HG02571 (cell line): ENCODE data around the gene RNGTT.

ENCODE experiments used
- ATAC-seq: cut with Tn5 transposase; IDR thresholded peaks from one replicate; pipeline ENCODE4 v1.9.1; 2021; ENCODE audit warnings: mild to moderate bottlenecking, moderate library complexity; ENCODE audit not compliant: unreplicated experiment

Gene RNGTT

DNA sequence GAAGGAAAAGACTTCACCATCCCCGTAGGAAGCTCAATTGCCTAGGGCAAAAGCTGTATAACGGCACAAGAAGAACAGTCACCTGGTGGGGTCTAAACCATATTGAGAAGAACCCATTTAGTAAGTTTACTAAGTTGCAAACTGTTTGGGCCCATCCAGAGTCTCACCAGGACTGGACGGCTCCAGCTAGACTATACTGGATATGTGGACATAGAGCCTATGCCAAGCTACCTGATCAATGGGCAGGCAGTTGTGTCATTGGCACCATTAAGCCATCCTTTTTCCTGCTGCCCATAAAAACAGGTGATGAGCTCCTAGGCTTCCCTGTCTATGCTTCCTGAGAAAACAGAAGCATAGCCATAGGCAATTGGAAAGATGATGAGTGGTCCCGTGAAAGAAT is 293.9 kb downstream of the RNGTT start:
- no peak for ATAC-seq

DNA sequence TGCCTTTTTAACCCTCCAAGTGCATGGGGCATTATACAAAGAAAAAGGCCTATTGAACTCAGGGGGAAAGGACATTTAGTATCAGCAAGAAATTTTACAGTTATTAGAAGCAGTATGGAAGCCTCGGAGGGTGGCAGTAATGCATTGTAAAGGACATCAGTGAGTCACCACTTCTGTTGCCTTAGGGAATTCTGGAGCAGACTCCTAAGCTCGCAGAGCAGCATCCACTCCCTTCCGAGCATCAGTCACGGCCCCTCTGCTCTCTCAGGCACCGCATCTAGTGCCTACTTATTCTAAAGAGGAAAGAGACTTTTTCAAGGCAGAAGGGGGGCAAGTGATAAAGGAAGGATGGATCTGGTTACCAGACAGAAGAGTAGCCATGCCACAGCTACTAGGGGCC is 296.5 kb downstream of the RNGTT start:
- no peak for ATAC-seq

DNA sequence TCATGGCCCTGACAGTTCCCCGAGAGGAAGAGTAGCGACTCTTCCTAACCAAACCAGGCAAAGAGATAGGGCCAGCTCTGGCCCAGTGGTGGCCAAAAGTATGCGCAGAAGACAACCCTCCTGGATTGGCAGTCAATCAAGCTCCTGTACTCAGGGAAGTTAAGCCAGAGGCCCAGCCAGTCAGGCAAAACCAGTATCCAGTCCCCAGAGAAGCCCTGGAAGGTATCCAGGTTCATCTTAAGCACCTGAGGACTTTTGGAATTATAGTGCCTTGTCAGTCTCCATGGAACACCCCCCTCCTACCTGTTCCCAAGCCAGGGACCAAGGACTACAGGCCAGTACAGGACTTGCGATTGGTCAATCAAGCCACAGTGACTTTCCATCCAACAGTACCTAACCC is 298.3 kb downstream of the RNGTT start:
- no peak for ATAC-seq

DNA sequence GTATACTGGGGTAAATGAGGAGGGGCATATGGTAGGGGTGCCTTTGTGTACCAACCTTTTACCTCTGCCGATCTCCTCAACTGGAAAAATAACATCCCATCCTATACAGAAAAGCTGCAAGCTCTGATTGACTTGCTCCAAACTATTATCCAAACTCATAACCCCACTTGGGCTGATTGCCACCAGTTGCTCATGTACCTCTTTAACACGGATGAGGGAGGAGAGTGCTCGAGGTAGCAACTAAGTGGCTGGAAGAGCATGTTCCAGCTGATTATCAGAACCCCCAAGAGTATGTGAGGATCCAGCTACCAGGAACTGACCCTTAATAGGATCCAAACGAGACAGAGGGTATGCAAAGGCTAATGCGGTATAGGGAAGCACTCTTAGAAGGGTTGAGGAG is 299.6 kb downstream of the RNGTT start:
- no peak for ATAC-seq

DNA sequence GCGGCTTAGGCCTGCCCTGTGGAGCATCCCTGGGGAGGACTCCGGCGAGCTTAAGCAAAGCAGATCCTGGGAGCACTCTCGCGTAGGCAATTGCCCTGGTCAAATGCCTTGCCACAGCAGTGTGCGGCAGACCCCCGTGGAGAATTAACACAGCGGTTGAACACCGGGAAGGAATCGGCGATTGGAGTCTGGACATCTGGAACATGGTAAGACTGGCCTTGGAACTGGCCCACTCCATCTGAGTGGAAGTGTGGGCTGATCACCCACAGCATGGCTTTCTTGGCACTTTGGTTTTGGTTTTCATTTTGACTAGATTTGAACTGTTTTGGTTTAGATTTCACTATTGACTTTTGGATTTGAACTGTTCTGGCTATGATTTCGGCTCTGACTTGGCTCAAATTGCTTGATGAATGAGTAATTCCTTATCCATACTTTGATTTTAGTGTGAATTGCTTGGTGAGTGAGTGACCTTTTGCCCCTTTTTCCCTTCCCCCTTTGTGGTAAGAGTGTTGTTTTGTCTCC is 300.7 kb downstream of the RNGTT start:
- peak; percentile 51 for ATAC-seq

DNA sequence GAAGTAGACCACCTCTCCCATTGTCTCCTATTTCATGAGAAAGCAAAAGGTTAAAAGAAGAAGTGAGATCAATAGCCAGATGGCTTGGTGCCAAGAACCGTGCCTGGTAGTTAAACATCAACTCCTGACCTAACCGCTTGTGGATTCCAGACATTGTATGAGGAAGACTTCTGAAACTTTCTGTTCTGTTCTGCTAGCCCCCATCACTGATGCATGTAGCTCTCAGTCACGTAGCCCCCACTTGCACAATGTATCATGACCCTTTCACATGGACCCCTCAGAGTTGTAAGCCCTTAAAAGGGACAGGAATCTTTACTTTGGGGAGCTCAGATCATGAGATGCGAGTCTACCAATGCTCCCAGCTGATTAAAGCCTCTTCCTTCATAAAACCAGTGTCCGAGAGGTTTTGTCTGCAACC is 301.2 kb downstream of the RNGTT start:
- peak; percentile 61 for ATAC-seq

DNA sequence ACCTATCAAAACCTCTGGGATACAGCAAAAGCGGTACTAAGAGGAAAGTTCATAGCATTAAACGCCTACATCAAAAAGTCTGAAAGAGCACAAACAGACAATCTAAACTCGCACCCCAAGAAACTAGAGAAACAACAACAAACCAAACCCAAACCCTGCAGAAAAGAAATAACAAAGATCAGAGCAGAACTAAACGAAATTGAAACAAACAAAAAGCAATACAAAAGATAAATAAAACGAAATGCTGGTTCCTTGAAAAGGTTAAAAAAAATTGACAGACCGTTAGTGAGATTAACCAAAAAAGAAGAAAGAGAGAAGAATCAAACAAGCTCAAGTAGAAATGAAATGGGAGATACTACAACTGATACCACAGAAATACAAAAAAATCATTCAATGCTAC is 302.3 kb downstream of the RNGTT start:
- no peak for ATAC-seq

DNA sequence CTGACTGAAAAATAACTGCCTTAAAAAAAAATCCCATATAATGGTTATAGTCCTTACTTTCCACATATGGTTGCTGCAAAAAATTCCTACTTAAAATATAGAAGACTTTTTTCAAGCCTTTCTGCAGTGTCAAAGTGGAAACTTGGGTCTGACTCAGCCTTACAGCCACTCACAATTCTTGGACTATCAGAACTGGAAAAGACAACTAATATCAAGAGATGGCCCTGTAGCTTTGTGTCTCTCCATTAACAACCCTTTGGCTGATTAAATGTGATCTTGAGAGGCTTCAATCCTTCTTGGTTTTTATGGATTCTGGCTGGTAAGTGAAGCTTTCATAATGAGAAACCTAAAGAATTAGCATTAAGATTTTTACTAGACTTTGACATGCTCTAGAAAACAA is 307.8 kb downstream of the RNGTT start:
- no peak for ATAC-seq

DNA sequence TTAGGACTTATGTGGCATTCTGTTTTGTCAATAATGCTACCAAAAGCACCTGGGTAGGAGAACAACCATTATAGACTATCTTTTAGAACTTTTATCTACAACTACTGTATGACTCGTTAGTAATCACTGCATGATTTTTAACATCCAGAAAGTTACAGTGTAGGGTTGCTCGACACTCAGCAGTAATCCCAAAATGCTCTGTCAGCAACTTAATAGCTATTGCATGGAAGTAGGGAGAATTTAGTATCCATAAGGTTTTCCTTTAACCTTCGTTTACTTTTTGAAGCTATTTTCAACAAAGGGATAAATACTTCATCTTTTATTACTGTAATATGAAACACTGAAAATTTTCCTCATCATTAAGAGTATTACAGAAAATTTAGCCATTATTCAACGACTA is 309.5 kb downstream of the RNGTT start:
- no peak for ATAC-seq

DNA sequence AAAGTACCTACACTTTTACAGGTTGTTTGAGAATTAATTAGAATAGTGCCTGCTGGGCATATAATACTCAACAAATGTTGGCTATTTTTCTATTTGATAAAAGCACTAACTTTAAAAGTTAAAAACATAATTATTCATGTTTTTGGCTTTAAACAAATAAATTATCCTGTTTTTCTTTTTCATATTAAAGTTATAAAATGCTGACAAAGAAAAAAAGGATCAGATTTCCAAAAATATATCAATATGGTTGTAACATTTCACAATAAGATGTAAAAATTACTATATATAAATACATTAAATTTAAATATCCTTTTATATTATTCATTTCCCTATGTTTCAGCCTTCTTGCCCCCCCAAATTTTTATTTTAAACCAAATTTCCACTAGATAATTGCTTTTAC is 312.0 kb downstream of the RNGTT start:
- ATAC-seq = no peak

DNA sequence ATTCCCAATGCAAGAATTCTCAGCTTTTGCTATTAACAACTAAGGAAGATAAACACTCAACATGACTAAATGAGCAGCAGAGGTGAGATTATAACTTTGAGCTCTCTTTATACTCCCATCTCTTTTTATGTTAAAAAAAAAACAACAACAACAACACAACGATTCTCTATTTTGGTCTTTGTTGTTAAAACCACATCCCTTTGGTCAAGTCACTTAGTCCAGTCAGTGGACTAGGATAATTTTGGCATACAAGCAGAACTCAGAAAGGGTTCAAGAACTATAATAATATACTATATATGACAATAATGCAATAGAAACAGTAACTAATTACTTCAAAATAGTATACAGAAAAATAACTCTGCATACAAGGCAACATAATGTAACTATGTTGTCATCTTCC is 312.4 kb downstream of the RNGTT start:
- ATAC-seq = no peak

DNA sequence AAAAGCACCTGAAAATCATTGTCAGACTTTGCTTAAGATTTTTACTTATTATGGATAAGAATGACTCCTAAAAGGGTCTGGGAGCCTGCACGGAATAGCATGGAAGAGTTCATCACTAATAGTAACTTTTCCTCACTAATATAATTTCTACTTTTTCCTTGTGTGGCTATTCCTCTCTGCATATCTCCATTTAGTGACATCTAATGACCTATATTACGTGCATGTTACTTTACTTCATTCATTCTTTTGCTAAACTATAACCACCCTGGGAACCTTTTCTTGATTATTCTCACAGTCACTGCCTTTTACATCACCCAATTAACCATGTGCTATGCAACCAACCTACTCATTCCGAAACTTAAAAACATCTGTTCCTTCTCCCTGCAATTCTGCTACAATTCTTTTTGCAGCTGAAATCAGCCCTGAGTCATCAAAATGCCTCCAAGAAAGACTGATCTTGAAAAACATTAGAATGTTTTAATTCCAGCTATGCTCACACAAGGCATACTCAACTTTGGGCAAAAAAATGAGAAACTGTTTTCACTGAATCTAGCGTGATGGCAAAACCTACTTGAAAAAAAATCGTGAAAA is 313.3 kb downstream of the RNGTT start:
- ATAC-seq = peak; percentile 92

DNA sequence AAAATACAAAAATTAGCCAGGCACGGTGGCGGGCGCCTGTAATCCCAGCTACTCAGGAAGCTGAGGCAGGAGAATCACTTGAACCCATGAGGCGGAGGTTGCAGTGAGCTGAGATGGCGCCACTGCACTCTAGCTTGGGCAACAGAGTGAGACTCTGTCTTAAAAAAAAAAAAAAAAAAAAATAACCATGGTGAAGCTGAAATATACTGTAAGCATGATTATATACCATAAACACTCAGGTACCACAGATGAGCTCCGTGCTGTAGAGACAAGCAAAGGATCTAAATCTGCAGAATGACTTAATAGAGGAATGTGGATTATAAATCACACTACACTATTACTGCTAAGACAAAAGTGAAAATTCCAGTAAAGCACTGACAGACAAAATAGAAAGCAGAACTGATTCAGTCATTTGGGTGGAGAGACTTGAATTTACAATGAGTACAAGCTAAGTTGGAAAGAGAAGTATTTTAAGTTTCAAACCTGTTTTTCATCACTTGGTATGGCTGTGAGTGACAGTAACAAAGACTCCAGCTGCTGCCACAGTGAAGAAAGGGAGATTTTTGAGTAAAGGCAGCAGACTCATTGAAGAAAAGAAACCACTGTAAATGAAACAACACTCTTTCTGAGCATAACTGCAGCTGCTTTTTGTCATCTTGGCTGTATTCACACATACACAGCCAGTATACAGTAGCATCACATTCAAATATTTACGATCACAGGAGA is 322.1 kb downstream of the RNGTT start:
- peak; percentile 98 for ATAC-seq

DNA sequence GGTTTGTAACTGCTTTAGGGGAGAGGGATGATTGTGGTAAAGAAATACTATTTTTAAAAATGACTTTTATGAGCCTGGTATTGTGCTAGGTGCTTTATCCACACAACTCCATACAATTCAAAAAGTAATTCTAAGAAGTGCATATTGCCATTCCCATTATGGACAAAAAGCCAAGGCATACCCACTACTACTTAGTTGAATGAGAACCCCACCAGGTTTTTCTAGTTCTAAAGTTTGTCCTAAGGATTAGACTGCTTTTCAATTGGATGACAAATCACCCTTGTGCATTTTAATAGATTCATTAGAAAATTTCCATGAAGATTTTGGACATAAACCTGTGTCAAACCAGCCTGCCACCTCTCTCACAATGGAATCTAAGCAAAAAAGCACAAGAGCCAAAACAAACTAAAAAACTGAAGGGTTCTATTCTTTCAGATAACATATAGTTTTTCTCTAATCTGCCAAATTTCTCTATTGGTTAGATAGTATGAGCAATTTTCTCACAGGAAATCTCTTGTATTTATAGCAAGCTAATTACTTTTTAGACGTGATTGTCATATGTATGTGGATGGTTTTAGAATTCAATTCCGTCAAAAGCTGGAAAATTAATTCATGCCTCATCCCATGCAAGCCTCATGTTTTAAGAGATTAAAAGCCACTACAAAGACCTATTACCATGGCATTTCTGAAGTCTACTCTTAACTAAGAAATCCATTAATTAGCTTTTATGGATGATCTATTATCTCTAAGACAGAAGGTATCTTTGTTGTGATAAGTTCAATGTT is 325.5 kb downstream of the RNGTT start:
- no peak for ATAC-seq

DNA sequence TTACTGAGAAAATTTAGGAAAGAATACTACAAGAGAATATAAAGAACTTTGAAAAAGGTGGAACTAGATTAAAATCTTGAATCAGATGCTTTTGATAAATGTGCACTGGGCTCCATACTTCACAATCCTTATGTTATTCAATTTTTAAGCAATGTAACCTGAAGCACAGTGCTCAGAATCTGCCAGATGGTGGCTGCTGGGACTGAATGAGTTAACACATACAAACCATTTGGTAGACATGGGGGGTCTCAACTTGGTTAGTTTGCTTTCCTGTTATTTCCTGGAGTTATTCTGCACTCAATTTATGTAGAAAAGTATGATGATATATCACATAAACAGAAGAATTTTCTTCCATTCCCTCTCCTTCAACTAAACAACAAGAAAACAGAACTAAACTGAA is 326.5 kb downstream of the RNGTT start:
- ATAC-seq = no peak

DNA sequence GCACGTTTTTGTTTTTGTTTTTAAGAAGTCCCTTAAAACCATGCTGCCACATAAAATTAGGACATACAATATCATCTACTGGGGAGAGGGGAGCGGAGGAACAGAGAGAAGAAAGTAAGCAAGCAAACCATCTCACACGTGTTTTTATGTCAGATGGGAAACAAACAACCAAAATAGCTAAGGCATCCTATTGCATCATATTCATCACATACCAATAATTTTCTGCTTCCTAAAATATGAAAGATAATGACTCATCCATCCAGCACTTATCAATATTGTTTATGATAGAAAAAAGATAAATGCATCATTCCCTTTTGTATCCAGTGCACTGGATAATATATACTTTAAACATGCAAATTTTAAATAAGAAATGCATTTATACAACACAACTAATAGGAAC is 329.6 kb downstream of the RNGTT start:
- no peak for ATAC-seq

DNA sequence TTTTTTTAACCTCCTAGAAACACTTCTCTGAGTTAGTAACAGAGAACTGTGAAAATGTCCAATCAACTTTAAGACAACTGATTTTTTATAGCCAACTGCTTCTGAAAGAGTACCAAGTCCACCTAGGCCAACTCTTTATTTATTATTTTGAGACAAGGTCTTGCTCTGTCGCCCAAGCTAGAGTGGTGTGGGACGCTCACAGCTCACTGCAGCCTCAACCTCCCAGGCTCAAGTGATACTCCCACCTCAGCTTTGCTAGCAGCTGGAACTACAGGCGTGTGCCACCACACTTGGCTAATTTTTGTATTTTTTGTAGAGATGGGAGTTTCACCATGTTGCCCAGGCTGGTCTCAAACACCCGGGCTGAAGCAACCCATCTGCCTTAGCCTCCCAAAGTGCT is 331.6 kb downstream of the RNGTT start:
- no peak for ATAC-seq

DNA sequence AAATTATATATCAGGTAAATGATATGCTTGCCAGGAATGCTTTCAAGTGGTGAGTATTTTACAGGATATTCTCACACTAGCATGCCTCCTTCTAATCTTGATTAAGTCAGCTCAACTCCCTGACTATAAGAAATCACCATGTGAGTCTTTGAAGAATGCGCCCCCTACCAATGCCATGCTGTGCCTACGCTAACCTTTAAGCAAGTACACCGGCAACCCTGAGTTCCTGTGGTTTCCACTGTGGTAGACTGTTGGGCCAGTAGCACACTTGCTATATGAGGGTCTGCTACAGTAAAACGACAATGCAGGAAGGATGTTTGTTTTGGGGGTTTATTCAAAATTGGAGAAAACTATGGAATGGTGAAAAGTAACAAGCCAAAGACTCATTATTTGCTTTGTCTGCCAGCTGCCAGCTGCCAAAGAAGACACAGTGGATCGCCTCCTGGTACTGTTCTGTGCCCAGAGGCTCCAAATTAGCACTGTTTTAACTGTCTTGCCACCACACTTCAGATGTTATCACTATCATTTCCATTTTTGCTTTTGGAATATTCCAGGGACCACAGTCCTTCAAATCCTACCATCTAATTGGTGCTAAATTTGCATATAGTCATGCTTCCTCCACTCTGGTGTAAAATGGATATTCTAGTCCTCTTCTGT is 333.5 kb downstream of the RNGTT start:
- no peak for ATAC-seq

DNA sequence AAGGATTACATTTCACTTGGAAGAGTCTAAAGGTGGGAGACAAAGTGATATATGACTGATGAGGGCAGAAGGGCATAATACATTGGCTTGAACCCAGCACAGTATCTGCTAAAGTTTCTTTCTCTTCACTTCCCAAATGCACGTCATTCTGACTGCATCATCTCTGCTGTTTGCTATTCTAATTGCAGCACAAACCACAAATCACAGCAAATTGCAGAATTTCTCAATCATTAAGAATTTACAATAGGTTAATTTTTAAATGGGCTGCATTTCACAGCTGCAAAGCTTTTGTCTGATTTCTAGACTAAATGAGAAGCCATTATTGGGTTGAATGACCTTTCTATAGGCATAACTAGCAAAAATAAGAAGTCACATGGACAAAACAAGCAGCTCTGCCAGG is 337.0 kb downstream of the RNGTT start:
- no peak for ATAC-seq

DNA sequence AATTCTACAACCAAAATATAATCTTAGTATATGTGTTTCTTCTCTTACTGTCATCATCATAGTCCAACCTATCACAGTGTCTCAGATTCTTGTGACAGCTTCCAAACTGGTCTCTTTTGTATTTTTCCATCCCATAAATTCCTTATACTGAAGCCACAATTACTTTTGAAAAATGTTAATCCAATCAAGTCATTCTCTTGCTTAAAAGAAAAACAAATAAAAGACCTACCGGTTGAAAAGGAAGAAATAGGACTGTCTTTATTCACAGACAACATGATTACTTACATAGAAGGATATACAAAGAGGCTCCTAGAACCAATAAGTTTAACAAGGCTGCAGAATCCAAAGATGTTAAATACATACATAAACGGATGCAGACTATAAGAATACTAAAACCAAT is 339.9 kb downstream of the RNGTT start:
- ATAC-seq = no peak

DNA sequence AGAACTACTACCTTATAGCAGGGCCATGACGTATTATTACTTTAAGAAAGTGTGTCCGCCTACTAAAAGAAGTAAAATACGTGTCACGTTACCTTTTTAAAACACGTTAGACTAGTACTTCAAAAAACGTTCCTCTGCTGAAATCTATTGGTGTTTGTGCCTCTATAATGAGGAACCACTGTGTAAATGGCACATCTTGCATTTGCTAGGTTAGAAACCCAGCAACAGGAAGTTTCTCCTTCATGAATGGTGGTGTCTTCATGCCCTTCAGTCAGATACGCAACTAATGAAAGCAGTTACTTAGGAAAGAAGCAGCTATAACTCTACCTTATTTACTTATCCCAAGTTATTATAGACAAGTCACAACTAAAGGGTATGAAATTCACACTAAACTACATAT is 343.5 kb downstream of the RNGTT start:
- no peak for ATAC-seq
